Stimulated activated memory B cell treated with anti-CD40 and anti-IgM and Interleukin-4, amounts not matched to agents 10 μg/mL and 1 μg/mL and 100 μg/mL, for 72 hours (primary cell): ENCODE measurements around the gene NDUFB2.
"Not testable (repeated sequence)": the region's sequence is repeated elsewhere in the genome, so short reads cannot be mapped to it uniquely, and the experiment has no call there.

ENCODE experiments used
- ATAC-seq: fragments of 150-1000 bp; cut with Tn5 transposase; 2 replicates; pipeline ENCODE4 v1.10.0; 2021
- H3K27ac Mint-ChIP-seq: one replicate; pipeline ENCODE4 v1.8.0; 2022; ENCODE audit warnings: mild to moderate bottlenecking, mixed read lengths
- H3K27me3 Mint-ChIP-seq: one replicate; pipeline ENCODE4 v1.8.0; 2022; ENCODE audit warnings: mixed read lengths
- H3K36me3 Mint-ChIP-seq: one replicate; pipeline ENCODE4 v1.8.0; 2022; ENCODE audit warnings: mixed read lengths
- H3K4me1 Mint-ChIP-seq: one replicate; pipeline ENCODE4 v1.8.0; 2022; ENCODE audit warnings: mixed read lengths
- H3K4me3 Mint-ChIP-seq: one replicate; pipeline ENCODE4 v1.8.0; 2022; ENCODE audit warnings: mild to moderate bottlenecking, moderate library complexity, mixed read lengths
- H3K9me3 Mint-ChIP-seq: one replicate; pipeline ENCODE4 v1.8.0; 2022; ENCODE audit warnings: mixed read lengths

NDUFB2 gene

GRCh38 chr7:140695381-140695780 lies 1.1 kb upstream of the NDUFB2 start:
- peaks cover 24% of the 10 kb centered on the region for H3K36me3 Mint-ChIP-seq
- H3K27me3 Mint-ChIP-seq: no peaks in the 10 kb centered on the region
- H3K4me1 Mint-ChIP-seq: peaks cover 28% of the 10 kb centered on the region
- peak overlapping the region; percentile 90 for H3K27ac Mint-ChIP-seq
- ATAC-seq: no peak
- no peak overlapping the region for H3K4me3 Mint-ChIP-seq
- H3K9me3 Mint-ChIP-seq: no peaks in the 10 kb centered on the region

GRCh38 chr7:140696024-140696679 lies 356 bp upstream of the NDUFB2 start:
- H3K27ac Mint-ChIP-seq: peak overlapping the region; percentile 90
- no peaks in the 10 kb centered on the region for H3K27me3 Mint-ChIP-seq
- no peak for ATAC-seq
- H3K9me3 Mint-ChIP-seq: no peaks in the 10 kb centered on the region
- H3K36me3 Mint-ChIP-seq: peaks cover 19% of the 10 kb centered on the region
- peaks cover 28% of the 10 kb centered on the region for H3K4me1 Mint-ChIP-seq
- peak overlapping the region; percentile 90 for H3K4me3 Mint-ChIP-seq

GRCh38 chr7:140697447-140698143 lies 1.1 kb downstream of the NDUFB2 start:
- peak overlapping the region; percentile 90 for H3K27ac Mint-ChIP-seq
- peaks cover 6% of the 10 kb centered on the region for H3K36me3 Mint-ChIP-seq
- ATAC-seq: no peak
- peak overlapping the region; percentile 90 for H3K4me3 Mint-ChIP-seq
- no peaks in the 10 kb centered on the region for H3K27me3 Mint-ChIP-seq
- H3K9me3 Mint-ChIP-seq: no peaks in the 10 kb centered on the region
- peaks cover 28% of the 10 kb centered on the region for H3K4me1 Mint-ChIP-seq

GRCh38 chr7:140698477-140698876 lies 2.0 kb downstream of the NDUFB2 start:
- no peaks in the 10 kb centered on the region for H3K9me3 Mint-ChIP-seq
- peaks cover 28% of the 10 kb centered on the region for H3K4me1 Mint-ChIP-seq
- peaks cover 6% of the 10 kb centered on the region for H3K36me3 Mint-ChIP-seq
- no peak for ATAC-seq
- peak overlapping the region; percentile 90 for H3K4me3 Mint-ChIP-seq
- H3K27ac Mint-ChIP-seq: peak overlapping the region; percentile 90
- H3K27me3 Mint-ChIP-seq: no peaks in the 10 kb centered on the region

GRCh38 chr7:140702774-140703173 lies 6.3 kb downstream of the NDUFB2 start:
- no peak for ATAC-seq
- Mint-ChIP-seq H3K9me3 (no peaks in the 10 kb centered on the region), H3K4me1 (peaks cover 20% of the 10 kb centered on the region), H3K36me3 (peaks cover 22% of the 10 kb centered on the region), H3K27ac (no peak overlapping the region), H3K27me3 (no peaks in the 10 kb centered on the region), H3K4me3 (no peak overlapping the region)

GRCh38 chr7:140704205-140704604 lies 7.7 kb downstream of the NDUFB2 start:
- Mint-ChIP-seq H3K4me1 (peaks cover 7% of the 10 kb centered on the region), H3K36me3 (peaks cover 22% of the 10 kb centered on the region), H3K27ac (no peak overlapping the region), H3K27me3 (no peaks in the 10 kb centered on the region), H3K4me3 (no peak overlapping the region), H3K9me3 (no peaks in the 10 kb centered on the region)
- ATAC-seq: no peak

- Mint-ChIP-seq H3K27ac (no peak overlapping the region), H3K4me1 (no peaks in the 10 kb centered on the region), H3K4me3 (no peak overlapping the region), H3K36me3 (peaks cover 32% of the 10 kb centered on the region), H3K27me3 (no peaks in the 10 kb centered on the region), H3K9me3 (peaks cover 3% of the 10 kb centered on the region)
- no peak for ATAC-seq
Observed at GRCh38 chr7:140707132-140707531, 10.6 kb downstream of the NDUFB2 start.

- peaks cover 42% of the 10 kb centered on the region for H3K36me3 Mint-ChIP-seq
- H3K4me3 Mint-ChIP-seq, H3K27me3 Mint-ChIP-seq, H3K27ac Mint-ChIP-seq, H3K9me3 Mint-ChIP-seq, H3K4me1 Mint-ChIP-seq, ATAC-seq: not testable (repeated sequence)
Observed at GRCh38 chr7:140708764-140709163, 12.3 kb downstream of the NDUFB2 start.

GRCh38 chr7:140712392-140712791 lies 15.9 kb downstream of the NDUFB2 start:
- not testable (repeated sequence) for ATAC-seq, H3K4me1 Mint-ChIP-seq, H3K27me3 Mint-ChIP-seq, H3K27ac Mint-ChIP-seq, H3K4me3 Mint-ChIP-seq, H3K9me3 Mint-ChIP-seq
- H3K36me3 Mint-ChIP-seq: peaks cover 37% of the 10 kb centered on the region

- Mint-ChIP-seq H3K36me3 (peaks cover 30% of the 10 kb centered on the region), H3K27me3 (no peaks in the 10 kb centered on the region), H3K9me3 (peaks cover 5% of the 10 kb centered on the region), H3K27ac (no peak overlapping the region), H3K4me1 (peaks cover 2% of the 10 kb centered on the region), H3K4me3 (no peak overlapping the region)
- ATAC-seq: no peak
Observed at GRCh38 chr7:140714331-140715040, 18.0 kb downstream of the NDUFB2 start.

GRCh38 chr7:140719721-140720120 lies 23.2 kb downstream of the NDUFB2 start:
- H3K4me3 Mint-ChIP-seq: no peak overlapping the region
- H3K36me3 Mint-ChIP-seq: peaks cover 7% of the 10 kb centered on the region
- no peak for ATAC-seq
- H3K27me3 Mint-ChIP-seq: no peaks in the 10 kb centered on the region
- peaks cover 10% of the 10 kb centered on the region for H3K4me1 Mint-ChIP-seq
- no peak overlapping the region for H3K27ac Mint-ChIP-seq
- H3K9me3 Mint-ChIP-seq: no peaks in the 10 kb centered on the region

- Mint-ChIP-seq H3K4me1 (peaks cover 10% of the 10 kb centered on the region), H3K27ac (no peak overlapping the region), H3K9me3 (no peaks in the 10 kb centered on the region), H3K4me3 (no peak overlapping the region), H3K27me3 (no peaks in the 10 kb centered on the region), H3K36me3 (peaks cover 14% of the 10 kb centered on the region)
- no peak for ATAC-seq
Observed at GRCh38 chr7:140722254-140722653, 25.7 kb downstream of the NDUFB2 start.

GRCh38 chr7:140723006-140723405 lies 26.5 kb downstream of the NDUFB2 start:
- Mint-ChIP-seq H3K4me3 (no peak overlapping the region), H3K27me3 (no peaks in the 10 kb centered on the region), H3K4me1 (peaks cover 10% of the 10 kb centered on the region), H3K36me3 (peaks cover 14% of the 10 kb centered on the region), H3K9me3 (no peaks in the 10 kb centered on the region), H3K27ac (no peak overlapping the region)
- no peak for ATAC-seq

GRCh38 chr7:140723574-140723973 lies 27.1 kb downstream of the NDUFB2 start:
- Mint-ChIP-seq H3K36me3 (peaks cover 14% of the 10 kb centered on the region), H3K27me3 (no peaks in the 10 kb centered on the region), H3K27ac (no peak overlapping the region), H3K4me3 (no peak overlapping the region), H3K9me3 (no peaks in the 10 kb centered on the region), H3K4me1 (peaks cover 10% of the 10 kb centered on the region)
- no peak for ATAC-seq

- H3K4me1 Mint-ChIP-seq: peaks cover 7% of the 10 kb centered on the region
- no peaks in the 10 kb centered on the region for H3K27me3 Mint-ChIP-seq
- no peak for ATAC-seq
Observed at GRCh38 chr7:140724706-140725105, 28.2 kb downstream of the NDUFB2 start.

GRCh38 chr7:140726281-140726680 lies 29.8 kb downstream of the NDUFB2 start:
- Mint-ChIP-seq H3K36me3 (peaks cover 26% of the 10 kb centered on the region), H3K27ac (no peak overlapping the region)

More at GRCh38 chr7:140724706-140725105, 28.2 kb downstream of the NDUFB2 start:
- H3K27ac Mint-ChIP-seq: no peak overlapping the region
- no peaks in the 10 kb centered on the region for H3K9me3 Mint-ChIP-seq
- H3K36me3 Mint-ChIP-seq: peaks cover 14% of the 10 kb centered on the region
- H3K4me3 Mint-ChIP-seq: no peak overlapping the region

More at GRCh38 chr7:140726281-140726680, 29.8 kb downstream of the NDUFB2 start:
- Mint-ChIP-seq H3K4me3 (no peak overlapping the region), H3K27me3 (no peaks in the 10 kb centered on the region), H3K9me3 (no peaks in the 10 kb centered on the region), H3K4me1 (no peaks in the 10 kb centered on the region)
- ATAC-seq: no peak
